Spleen (tissue), 7 donors: ENCODE data around the gene ZNHIT2.

Experiments
- CTCF ChIP-seq, 11 experiments: fragments of 200-600 bp in 7 of 11; fragments of 450-650 bp in 4 of 11; sonication (generic) in 4 of 11; IDR thresholded peaks in 8 of 11; conservative IDR thresholded peaks in 3 of 11; 1 replicate in 7 of 11; 2 replicates in 4 of 11; pipeline versions ENCODE4 v1.4.0 to v1.8.0; 2016 to 2021; ENCODE audit warnings: antibody characterized with exemption in 11 of 11, inconsistent platforms in 4 of 11, mild to moderate bottlenecking in 1 of 11
- POLR2A ChIP-seq, 3 donors: fragments of 450-650 bp; IDR thresholded peaks; one replicate each; pipeline ENCODE4 v1.5.1; 2017; ENCODE audit warnings: antibody characterized with exemption in 3 of 3, mild to moderate bottlenecking in 1 of 3
- POLR2AphosphoS5 ChIP-seq, 3 donors: sonication (generic); formaldehyde crosslinking; IDR thresholded peaks; one replicate each; pipeline ENCODE4 v1.5.1; 2017; ENCODE audit warnings: antibody characterized with exemption in 3 of 3
- donor health status: DM: no; HTN: no; CAD: no; lungs with moderate emphysema.
- donor health status: DM: no; HTN: no; CAD: no.
- donor health status: DM: no; HTN: no; CAD: no.

- no peak for TF ChIP-seq POLR2AphosphoS5 (IDR thresholded peaks at IDR 0.05)
- TF ChIP-seq POLR2A (IDR thresholded peaks at IDR 0.05), result no peak
- no peak for TF ChIP-seq CTCF (IDR thresholded peaks at IDR 0.05 in 8 of 11, conservative IDR thresholded peaks at IDR 0.05 in 3 of 11)
These were observed 2.1 kb upstream of the ZNHIT2 start for GRCh38 chr11:65119670-65119995.
